ENCODE data around the gene PSMD13.

DNA sequence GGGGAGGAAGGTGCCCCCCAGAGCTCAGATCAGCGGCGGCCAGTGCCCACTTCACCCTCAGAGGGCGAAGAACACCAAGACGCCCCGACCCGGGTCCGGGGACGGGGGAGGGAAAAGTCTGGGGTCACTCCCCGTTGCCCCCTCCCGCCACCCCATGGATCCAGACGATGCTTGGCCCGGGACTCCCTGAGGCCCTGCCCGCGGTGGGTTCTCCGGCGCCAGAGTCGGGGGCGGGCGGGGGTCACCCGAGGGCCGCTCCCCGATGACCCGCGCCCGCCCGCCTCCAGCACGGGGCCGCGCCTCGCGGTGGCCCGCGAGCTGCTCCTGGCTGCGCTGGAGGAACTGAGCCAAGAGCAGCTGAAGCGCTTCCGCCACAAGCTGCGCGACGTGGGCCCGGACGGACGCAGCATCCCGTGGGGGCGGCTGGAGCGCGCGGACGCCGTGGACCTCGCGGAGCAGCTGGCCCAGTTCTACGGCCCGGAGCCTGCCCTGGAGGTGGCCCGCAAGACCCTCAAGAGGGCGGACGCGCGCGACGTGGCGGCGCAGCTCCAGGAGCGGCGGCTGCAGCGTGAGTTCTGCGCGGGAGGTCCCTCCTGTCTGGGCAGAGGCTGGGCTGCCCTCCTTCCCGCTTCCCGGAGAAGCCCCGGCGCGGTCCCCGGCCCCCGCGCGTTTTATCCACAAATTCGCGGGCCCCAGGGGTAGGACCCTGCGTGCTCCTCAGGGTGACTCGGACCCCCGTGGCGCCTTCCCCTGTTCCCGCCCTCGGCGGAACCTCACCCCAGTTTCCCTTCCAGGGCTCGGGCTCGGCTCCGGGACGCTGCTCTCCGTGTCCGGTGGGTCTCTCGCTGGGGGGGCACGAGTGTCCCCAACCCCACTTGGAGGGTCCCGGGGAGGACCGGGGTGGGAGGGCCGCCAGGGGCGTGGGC lies 42.5 kb downstream of the PSMD13 start:
- TF ChIP-seq POLR2A (IDR thresholded peaks at IDR 0.05) = no peak
- TF ChIP-seq, protein P1, sequence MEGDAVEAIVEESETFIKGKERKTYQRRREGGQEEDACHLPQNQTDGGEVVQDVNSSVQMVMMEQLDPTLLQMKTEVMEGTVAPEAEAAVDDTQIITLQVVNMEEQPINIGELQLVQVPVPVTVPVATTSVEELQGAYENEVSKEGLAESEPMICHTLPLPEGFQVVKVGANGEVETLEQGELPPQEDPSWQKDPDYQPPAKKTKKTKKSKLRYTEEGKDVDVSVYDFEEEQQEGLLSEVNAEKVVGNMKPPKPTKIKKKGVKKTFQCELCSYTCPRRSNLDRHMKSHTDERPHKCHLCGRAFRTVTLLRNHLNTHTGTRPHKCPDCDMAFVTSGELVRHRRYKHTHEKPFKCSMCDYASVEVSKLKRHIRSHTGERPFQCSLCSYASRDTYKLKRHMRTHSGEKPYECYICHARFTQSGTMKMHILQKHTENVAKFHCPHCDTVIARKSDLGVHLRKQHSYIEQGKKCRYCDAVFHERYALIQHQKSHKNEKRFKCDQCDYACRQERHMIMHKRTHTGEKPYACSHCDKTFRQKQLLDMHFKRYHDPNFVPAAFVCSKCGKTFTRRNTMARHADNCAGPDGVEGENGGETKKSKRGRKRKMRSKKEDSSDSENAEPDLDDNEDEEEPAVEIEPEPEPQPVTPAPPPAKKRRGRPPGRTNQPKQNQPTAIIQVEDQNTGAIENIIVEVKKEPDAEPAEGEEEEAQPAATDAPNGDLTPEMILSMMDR (IDR thresholded peaks at IDR 0.05) = no peak
